ENCODE measurements around the gene SDCBP2. TPM values are rescaled to one million over a fixed set of nuclear protein-coding genes. Genes with fewer than 3 reads are reported as not detected.

Gene SDCBP2
- total and polyA plus RNA-seq, 2 experiments from 2014 or later, result 4.2 to 5.5 TPM

GRCh38 chr20:1291191-1291741 lies 37.7 kb downstream of the SDCBP2 start:
- 67 to 76% methylated on average over 5 of the region's 5 CpGs for WGBS, 2 experiments (ENCODE audit: low coverage in 1 of 2, low lambda C conversion rate in 2 of 2, missing lambda C conversion rate in 2 of 2)
- no peak overlapping the region for H3K4me2 ChIP-seq (ENCODE audit: unreplicated experiment)
- H2AFZ ChIP-seq, result no peak overlapping the region
- H3K9me2 ChIP-seq (ENCODE audit: insufficient read depth), result no peaks in the 10 kb centered on the region
- no peak overlapping the region for H3K4me3 ChIP-seq
- TF ChIP-seq EZH2 (IDR thresholded peaks at IDR 0.05; ENCODE audit: insufficient read depth, poor library complexity, severe bottlenecking), result no peak
- no peak for TF ChIP-seq EZH2phosphoT487 (IDR thresholded peaks at IDR 0.05; ENCODE audit: insufficient read depth, low read depth)
- no peaks in the 10 kb centered on the region for H3K27me3 ChIP-seq (replicated peaks; ENCODE audit: insufficient read depth)
- H3K4me1 ChIP-seq (ENCODE audit: insufficient read depth), result no peaks in the 10 kb centered on the region
- no peaks in the 10 kb centered on the region for H3K36me3 ChIP-seq (ENCODE audit: low read depth)
- H3K27ac ChIP-seq, result no peak overlapping the region
- no peaks in the 10 kb centered on the region for H3K9me3 ChIP-seq (ENCODE audit: low read depth)
- H3F3A ChIP-seq (ENCODE audit: insufficient read depth), result no peaks in the 10 kb centered on the region
- DNase-seq, result peak; percentile 28
- in situ Hi-C loops (cut with MboI), result no loop called here
- no peaks in the 10 kb centered on the region for H4K20me1 ChIP-seq (ENCODE audit: insufficient read depth)
- H3K9ac ChIP-seq, result no peak overlapping the region
- no peaks in the 10 kb centered on the region for H3K79me2 ChIP-seq (ENCODE audit: insufficient read depth)

- Histone ChIP-seq H3K27me3 (replicated peaks; ENCODE audit: insufficient read depth) (no peaks in the 10 kb centered on the region), H2AFZ (no peak overlapping the region), H3K4me1 (ENCODE audit: insufficient read depth) (no peaks in the 10 kb centered on the region), H3K4me2 (ENCODE audit: unreplicated experiment) (no peak overlapping the region), H3K79me2 (ENCODE audit: insufficient read depth) (no peaks in the 10 kb centered on the region), H3K9me3 (ENCODE audit: low read depth) (no peaks in the 10 kb centered on the region), H3K9me2 (ENCODE audit: insufficient read depth) (no peaks in the 10 kb centered on the region), H3K4me3 (no peak overlapping the region), H3K36me3 (ENCODE audit: low read depth) (no peaks in the 10 kb centered on the region), H3K27ac (no peak overlapping the region), H3F3A (ENCODE audit: insufficient read depth) (no peaks in the 10 kb centered on the region), H3K9ac (no peak overlapping the region), H4K20me1 (ENCODE audit: insufficient read depth) (no peaks in the 10 kb centered on the region)
- WGBS, 2 experiments (ENCODE audit: low coverage in 1 of 2, low lambda C conversion rate in 2 of 2, missing lambda C conversion rate in 2 of 2), result 83 to 86% methylated on average over 11 of the region's 11 CpGs
- no peak for DNase-seq
- in situ Hi-C loops (cut with MboI), result no loop called here
- TF ChIP-seq EZH2phosphoT487 (IDR thresholded peaks at IDR 0.05; ENCODE audit: insufficient read depth, low read depth) (no peak), EZH2 (IDR thresholded peaks at IDR 0.05; ENCODE audit: insufficient read depth, poor library complexity, severe bottlenecking) (no peak)
Measured at GRCh38 chr20:1287787-1288569, 41.0 kb downstream of the SDCBP2 start.

GRCh38 chr20:1287306-1287705 lies 41.6 kb downstream of the SDCBP2 start:
- H3F3A ChIP-seq (ENCODE audit: insufficient read depth), result no peaks in the 10 kb centered on the region
- no peaks in the 10 kb centered on the region for H3K9me3 ChIP-seq (ENCODE audit: low read depth)
- no peaks in the 10 kb centered on the region for H3K79me2 ChIP-seq (ENCODE audit: insufficient read depth)
- no peak for TF ChIP-seq EZH2phosphoT487 (IDR thresholded peaks at IDR 0.05; ENCODE audit: insufficient read depth, low read depth)
- no peak for TF ChIP-seq EZH2 (IDR thresholded peaks at IDR 0.05; ENCODE audit: insufficient read depth, poor library complexity, severe bottlenecking)
- no peaks in the 10 kb centered on the region for H3K9me2 ChIP-seq (ENCODE audit: insufficient read depth)
- H3K4me2 ChIP-seq (ENCODE audit: unreplicated experiment), result no peak overlapping the region
- H4K20me1 ChIP-seq (ENCODE audit: insufficient read depth), result no peaks in the 10 kb centered on the region
- no peak overlapping the region for H3K27ac ChIP-seq
- no peak for DNase-seq
- H2AFZ ChIP-seq, result no peak overlapping the region
- 93 to 96% methylated on average over 1 of the region's 1 CpG for WGBS, 2 experiments (ENCODE audit: low coverage in 1 of 2, low lambda C conversion rate in 2 of 2, missing lambda C conversion rate in 2 of 2)
- no peaks in the 10 kb centered on the region for H3K4me1 ChIP-seq (ENCODE audit: insufficient read depth)
- H3K9ac ChIP-seq, result no peak overlapping the region
- H3K36me3 ChIP-seq (ENCODE audit: low read depth), result no peaks in the 10 kb centered on the region
- in situ Hi-C loops (cut with MboI), result no loop called here
- H3K4me3 ChIP-seq, result no peak overlapping the region
- no peaks in the 10 kb centered on the region for H3K27me3 ChIP-seq (replicated peaks; ENCODE audit: insufficient read depth)

GRCh38 chr20:1286267-1287024 lies 42.5 kb downstream of the SDCBP2 start:
- H4K20me1 ChIP-seq (ENCODE audit: insufficient read depth), result no peaks in the 10 kb centered on the region
- in situ Hi-C loops (cut with MboI), result no loop called here
- TF ChIP-seq EZH2 (IDR thresholded peaks at IDR 0.05; ENCODE audit: insufficient read depth, poor library complexity, severe bottlenecking) (no peak), EZH2phosphoT487 (IDR thresholded peaks at IDR 0.05; ENCODE audit: insufficient read depth, low read depth) (no peak)
- H3K27me3 ChIP-seq (replicated peaks; ENCODE audit: insufficient read depth), result no peaks in the 10 kb centered on the region
- H3K9me3 ChIP-seq (ENCODE audit: low read depth), result no peaks in the 10 kb centered on the region
- H3K4me2 ChIP-seq (ENCODE audit: unreplicated experiment), result no peak overlapping the region
- no peak overlapping the region for H3K9ac ChIP-seq
- H3K4me1 ChIP-seq (ENCODE audit: insufficient read depth), result no peaks in the 10 kb centered on the region
- no peak overlapping the region for H3K27ac ChIP-seq
- DNase-seq, result no peak
- H2AFZ ChIP-seq, result no peak overlapping the region
- H3K36me3 ChIP-seq (ENCODE audit: low read depth), result no peaks in the 10 kb centered on the region
- H3K79me2 ChIP-seq (ENCODE audit: insufficient read depth), result no peaks in the 10 kb centered on the region
- H3K9me2 ChIP-seq (ENCODE audit: insufficient read depth), result no peaks in the 10 kb centered on the region
- 56 to 63% methylated on average over 9 of the region's 9 CpGs for WGBS, 2 experiments (ENCODE audit: low coverage in 1 of 2, low lambda C conversion rate in 2 of 2, missing lambda C conversion rate in 2 of 2)
- no peaks in the 10 kb centered on the region for H3F3A ChIP-seq (ENCODE audit: insufficient read depth)
- H3K4me3 ChIP-seq, result no peak overlapping the region

Measured in GM23248 (cell line).